Brain microvascular endothelial cell (primary cell): ENCODE results near the gene TTC34.

Experiments used
- DNase-seq: peaks from one replicate; pipeline ENCODE4 v3.0.0-alpha.2; 2020
- H3K27ac ChIP-seq: fragments of 250-450 bp; sonication (Bioruptor Pico); 2 replicates; pipeline ENCODE4 v1.5.1; 2020; ENCODE audit warnings: mild to moderate bottlenecking, moderate library complexity
- H3K27me3 ChIP-seq: fragments of 250-450 bp; sonication (Bioruptor Pico); replicated peaks from 2 replicates; pipeline ENCODE4 v1.5.1; 2020; ENCODE audit warnings: mild to moderate bottlenecking
- H3K36me3 ChIP-seq: fragments of 250-450 bp; sonication (Bioruptor Pico); replicated peaks from 2 replicates; pipeline ENCODE4 v1.5.1; 2020; ENCODE audit warnings: mild to moderate bottlenecking
- H3K4me3 ChIP-seq: 2 replicates; pipeline ENCODE4 v1.5.1; 2011; ENCODE audit warnings: low read depth, mild to moderate bottlenecking, control low read depth, low read length, moderate library complexity
- in situ Hi-C: cut with HindIII; loops from 2 replicates; pipeline ENCODE4 v1.10.0; 2017; ENCODE audit warnings: low sequenced_read_pairs, low pct_ligation_motif_present
- TF ChIP-seq, protein P1 (sequence below): IDR thresholded peaks from 2 replicates; pipeline ENCODE4 v1.5.1; 2011; ENCODE audit warnings: low read depth, mild to moderate bottlenecking, moderate library complexity, low read length, control low read depth, inconsistent platforms; ENCODE audit errors: missing control alignments

TTC34 gene

DNA sequence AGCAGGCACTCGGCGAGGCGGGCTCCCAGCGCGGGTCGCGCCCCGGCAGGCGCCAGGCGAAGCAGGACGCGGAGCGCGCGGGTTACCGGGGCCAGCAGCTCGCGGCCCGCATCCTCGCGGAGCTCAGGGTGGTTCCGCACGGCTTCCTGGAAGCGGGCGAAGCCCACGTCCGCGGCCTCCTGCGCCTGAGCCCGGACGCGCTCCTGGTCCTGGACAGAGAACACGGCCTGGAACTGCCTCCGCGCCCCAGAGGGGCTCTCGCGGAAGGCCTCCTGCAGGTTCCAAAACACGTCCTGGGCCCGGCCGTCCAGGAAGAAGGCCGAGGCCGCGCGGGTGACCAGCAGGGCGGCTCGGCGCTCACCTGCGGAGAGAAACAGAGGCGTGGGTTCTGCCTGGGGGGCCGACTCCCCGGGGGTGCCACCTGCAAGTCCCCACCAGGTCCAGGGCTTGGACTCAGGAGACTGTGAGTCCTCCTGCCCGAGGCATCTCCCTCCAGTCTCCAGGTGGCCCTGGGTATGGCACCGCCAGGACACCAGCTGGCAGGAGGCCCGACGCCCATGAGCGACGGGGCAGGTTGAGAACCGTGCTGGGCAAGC is 11.4 kb downstream of the TTC34 start:
- no peaks in the 10 kb centered on the region for H3K36me3 ChIP-seq
- H3K27me3 ChIP-seq = no peaks in the 10 kb centered on the region
- TF ChIP-seq, protein P1, sequence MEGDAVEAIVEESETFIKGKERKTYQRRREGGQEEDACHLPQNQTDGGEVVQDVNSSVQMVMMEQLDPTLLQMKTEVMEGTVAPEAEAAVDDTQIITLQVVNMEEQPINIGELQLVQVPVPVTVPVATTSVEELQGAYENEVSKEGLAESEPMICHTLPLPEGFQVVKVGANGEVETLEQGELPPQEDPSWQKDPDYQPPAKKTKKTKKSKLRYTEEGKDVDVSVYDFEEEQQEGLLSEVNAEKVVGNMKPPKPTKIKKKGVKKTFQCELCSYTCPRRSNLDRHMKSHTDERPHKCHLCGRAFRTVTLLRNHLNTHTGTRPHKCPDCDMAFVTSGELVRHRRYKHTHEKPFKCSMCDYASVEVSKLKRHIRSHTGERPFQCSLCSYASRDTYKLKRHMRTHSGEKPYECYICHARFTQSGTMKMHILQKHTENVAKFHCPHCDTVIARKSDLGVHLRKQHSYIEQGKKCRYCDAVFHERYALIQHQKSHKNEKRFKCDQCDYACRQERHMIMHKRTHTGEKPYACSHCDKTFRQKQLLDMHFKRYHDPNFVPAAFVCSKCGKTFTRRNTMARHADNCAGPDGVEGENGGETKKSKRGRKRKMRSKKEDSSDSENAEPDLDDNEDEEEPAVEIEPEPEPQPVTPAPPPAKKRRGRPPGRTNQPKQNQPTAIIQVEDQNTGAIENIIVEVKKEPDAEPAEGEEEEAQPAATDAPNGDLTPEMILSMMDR = no peak
- no peak overlapping the region for H3K4me3 ChIP-seq
- no peak overlapping the region for H3K27ac ChIP-seq
- in situ Hi-C loops = no loop called here
- DNase-seq = no peak

DNA sequence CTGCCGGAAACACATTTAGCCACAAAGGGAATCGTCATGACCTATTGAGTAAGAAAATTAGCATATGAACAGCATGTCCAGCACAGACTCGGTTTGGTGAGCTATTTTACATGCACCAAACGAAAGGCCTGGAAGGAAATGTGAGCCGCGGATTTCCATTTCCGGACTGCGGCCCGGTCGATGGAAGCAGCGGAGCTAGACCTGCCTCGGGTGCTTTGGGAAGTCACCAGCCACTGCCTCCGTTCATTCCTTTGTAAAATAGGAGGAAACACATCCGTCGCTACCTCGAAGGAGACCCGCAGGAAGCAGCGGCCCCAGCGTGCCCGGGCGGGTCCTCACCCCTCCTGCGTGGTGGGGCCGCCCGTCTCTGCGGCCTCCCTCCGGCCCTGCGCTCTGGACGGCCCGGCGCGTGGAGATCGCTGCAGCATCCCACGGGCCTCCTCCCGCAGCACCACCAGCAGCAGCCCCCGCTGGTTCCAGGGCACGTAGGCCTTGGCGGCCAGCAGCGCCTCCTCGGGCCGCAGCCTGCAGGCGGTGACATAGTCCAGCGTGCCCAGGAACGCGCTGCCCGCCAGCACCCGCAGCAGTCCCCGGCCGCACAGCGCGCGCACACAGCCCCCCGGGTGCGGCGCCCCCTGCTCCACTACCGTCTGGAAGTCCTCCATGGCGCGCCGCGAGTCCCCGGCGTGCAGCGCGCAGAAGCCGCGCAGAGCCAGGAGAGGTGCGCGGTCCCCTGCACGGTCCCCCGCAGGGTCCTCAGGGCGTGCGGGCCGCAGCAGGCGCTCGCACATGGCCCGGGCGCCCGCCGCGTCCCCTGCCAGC is 12.1 kb downstream of the TTC34 start:
- no peak overlapping the region for H3K4me3 ChIP-seq
- in situ Hi-C loops = no loop called here
- TF ChIP-seq, protein P1 = no peak
- no peaks in the 10 kb centered on the region for H3K36me3 ChIP-seq
- no peaks in the 10 kb centered on the region for H3K27me3 ChIP-seq
- DNase-seq = no peak
- no peak overlapping the region for H3K27ac ChIP-seq

DNA sequence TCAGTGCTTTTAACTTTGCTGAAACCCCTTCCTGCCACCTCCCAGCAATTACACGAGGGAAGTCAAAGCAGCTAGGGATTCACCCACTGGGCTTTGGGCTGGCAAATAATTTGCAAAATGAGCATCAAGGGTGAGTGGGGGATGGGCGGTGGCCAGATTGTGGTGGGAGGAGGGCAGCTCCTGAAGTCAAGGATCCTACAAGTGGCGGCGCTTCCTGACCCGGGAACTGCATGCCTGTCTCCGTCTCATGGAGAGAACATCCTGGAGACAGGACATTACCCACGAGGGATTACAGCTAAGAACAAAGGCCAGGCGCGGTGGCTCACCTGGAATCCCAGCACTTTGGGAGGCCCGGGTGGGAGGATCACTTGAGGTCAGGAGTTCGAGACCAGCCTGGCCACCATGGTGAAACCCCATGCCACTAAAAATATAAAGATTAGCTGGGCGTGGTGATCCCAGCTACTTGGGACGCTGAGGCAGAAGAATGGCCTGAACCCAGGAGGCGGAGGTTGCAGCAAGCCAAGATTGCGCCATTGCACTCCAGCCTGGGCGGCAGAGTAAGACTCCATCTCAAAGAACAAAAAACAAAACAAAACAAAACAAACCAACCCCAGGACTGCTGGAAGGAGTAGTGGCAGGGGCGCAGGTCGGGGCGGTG is 12.9 kb downstream of the TTC34 start:
- H3K36me3 ChIP-seq = no peaks in the 10 kb centered on the region
- DNase-seq = no peak
- no peaks in the 10 kb centered on the region for H3K27me3 ChIP-seq
- no peak overlapping the region for H3K4me3 ChIP-seq
- no peak overlapping the region for H3K27ac ChIP-seq
- in situ Hi-C loops = no loop called here
- TF ChIP-seq, protein P1 = no peak

DNA sequence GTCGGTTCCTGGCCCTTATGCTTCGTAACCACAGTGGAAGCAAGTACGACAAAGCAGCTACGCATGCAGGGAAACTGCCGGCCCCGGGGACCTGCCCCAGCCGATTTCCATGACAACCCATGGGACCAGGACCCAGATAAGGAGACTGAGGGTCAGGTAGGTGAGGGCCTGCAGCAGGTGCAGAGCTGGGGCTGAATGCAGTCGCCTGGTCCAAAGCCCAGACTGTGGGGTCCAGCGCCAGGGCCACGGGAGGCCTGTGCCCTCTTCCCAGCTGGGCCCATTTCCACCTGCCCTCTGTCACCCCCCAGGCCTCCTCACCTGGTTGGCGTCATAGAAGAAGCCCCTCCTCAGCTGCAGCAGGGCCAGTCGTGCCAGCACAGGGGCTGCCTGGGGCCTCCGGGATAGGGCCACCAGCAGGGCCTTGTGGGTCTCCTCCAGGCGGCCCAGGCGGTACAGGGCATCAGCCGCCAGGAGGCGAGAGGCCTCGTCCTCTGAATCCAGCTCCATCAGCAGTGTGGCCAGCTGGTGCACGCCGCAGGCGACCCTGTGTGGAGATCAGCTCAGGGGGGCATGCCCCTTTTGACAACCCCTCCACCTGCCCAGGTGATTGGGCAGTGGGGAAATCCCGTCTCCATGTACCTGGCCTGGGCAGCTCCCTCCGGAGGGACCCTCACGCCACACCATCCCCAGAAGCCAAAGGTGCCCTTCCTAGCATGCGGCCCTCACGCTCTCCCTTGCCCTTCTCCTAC is 14.2 kb downstream of the TTC34 start:
- no peaks in the 10 kb centered on the region for H3K27me3 ChIP-seq
- DNase-seq = no peak
- H3K36me3 ChIP-seq = no peaks in the 10 kb centered on the region
- no peak overlapping the region for H3K4me3 ChIP-seq
- TF ChIP-seq, protein P1 = no peak
- in situ Hi-C loops = no loop called here
- H3K27ac ChIP-seq = no peak overlapping the region

DNA sequence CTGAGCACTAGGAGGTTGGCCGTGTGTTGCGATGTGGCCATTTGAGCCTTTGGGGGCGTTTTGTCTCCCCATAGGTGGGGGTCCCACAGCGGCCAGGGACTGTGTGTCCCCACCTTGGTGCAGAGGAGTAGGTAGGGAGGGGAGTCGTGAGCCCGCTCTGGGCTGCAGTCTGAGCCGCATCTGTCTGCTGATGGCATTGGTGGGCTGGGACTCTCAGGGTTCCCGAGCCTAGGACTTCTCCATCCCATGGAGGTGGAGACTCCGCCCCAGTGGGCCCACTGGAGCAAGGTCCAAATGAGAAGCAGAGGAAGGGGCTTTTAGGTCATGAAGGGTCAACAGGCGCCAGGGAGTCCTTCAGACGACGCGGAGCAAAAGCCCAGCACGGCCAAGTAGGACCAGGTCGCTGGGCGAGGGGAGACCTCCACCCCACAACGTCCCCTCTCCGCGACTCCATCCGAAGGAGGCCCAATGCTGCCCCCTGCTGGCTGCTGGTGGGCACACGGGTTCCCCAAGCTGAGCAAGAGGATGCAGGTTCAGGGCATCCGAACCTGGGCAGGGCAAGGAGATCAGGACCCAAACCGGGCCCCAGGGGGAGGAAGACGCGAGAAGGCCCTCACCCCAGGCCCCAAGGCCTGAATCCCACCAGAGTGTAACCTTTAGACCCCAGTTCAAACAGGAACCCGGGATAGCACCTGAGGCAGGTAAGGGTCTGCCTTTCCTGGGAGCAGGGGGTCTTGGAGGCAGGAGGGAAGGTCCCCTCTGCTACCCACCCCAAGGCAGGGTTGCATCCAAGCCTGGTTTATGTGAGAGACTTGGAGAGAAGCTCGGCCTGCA is 14.9 kb downstream of the TTC34 start:
- H3K4me3 ChIP-seq = no peak overlapping the region
- DNase-seq = no peak
- in situ Hi-C loops = no loop called here
- H3K36me3 ChIP-seq = no peaks in the 10 kb centered on the region
- H3K27me3 ChIP-seq = no peaks in the 10 kb centered on the region
- TF ChIP-seq, protein P1 = peak; percentile 28
- H3K27ac ChIP-seq = no peak overlapping the region
